GM18499 (cell line): Measurements from ENCODE around the gene KRT34.
"Not testable (repeated sequence)": the region's sequence is repeated elsewhere in the genome, so short reads cannot be mapped to it uniquely, and the experiment has no call there.

ENCODE experiments used
- ATAC-seq: cut with Tn5 transposase; IDR thresholded peaks from one replicate; pipeline ENCODE4 v1.9.1; 2021; ENCODE audit warnings: moderate number of reproducible peaks; ENCODE audit not compliant: insufficient read depth, unreplicated experiment

Gene KRT34

GRCh38 chr17:41369023-41369422 lies 13.1 kb downstream of the KRT34 start:
- ATAC-seq: no peak

- ATAC-seq: no peak
Measured at GRCh38 chr17:41367426-41368075, 14.6 kb downstream of the KRT34 start.

- ATAC-seq: no peak
Measured at GRCh38 chr17:41366070-41366469, 16.0 kb downstream of the KRT34 start.

- ATAC-seq: no peak
Measured at GRCh38 chr17:41363881-41364280, 18.2 kb downstream of the KRT34 start.

- no peak for ATAC-seq
Measured at GRCh38 chr17:41360296-41360995, 21.7 kb downstream of the KRT34 start.

GRCh38 chr17:41354536-41354935 lies 27.6 kb downstream of the KRT34 start:
- no peak for ATAC-seq

GRCh38 chr17:41352597-41353366 lies 29.3 kb downstream of the KRT34 start:
- ATAC-seq: no peak

GRCh38 chr17:41351177-41351576 lies 30.9 kb downstream of the KRT34 start:
- ATAC-seq: no peak

GRCh38 chr17:41350381-41350878 lies 31.7 kb downstream of the KRT34 start, which contains the start of gene KRT33A:
KRT33A (minus strand) TSS chr17:41350828; CDS start chr17:41350767, 61 bp downstream.
- not testable (repeated sequence) for ATAC-seq

GRCh38 chr17:41347869-41348760 lies 34.0 kb downstream of the KRT34 start:
- no peak for ATAC-seq

GRCh38 chr17:41346421-41346820 lies 35.7 kb downstream of the KRT34 start:
- ATAC-seq: not testable (repeated sequence)

GRCh38 chr17:41345992-41346391 lies 36.1 kb downstream of the KRT34 start:
- ATAC-seq: no peak

- ATAC-seq: no peak
Measured at GRCh38 chr17:41343029-41343428, 39.1 kb downstream of the KRT34 start.

GRCh38 chr17:41340934-41341861 lies 40.9 kb downstream of the KRT34 start:
- no peak for ATAC-seq

GRCh38 chr17:41340494-41340893 lies 41.6 kb downstream of the KRT34 start:
- ATAC-seq: no peak

GRCh38 chr17:41339571-41340172 lies 42.4 kb downstream of the KRT34 start:
- ATAC-seq: no peak

- ATAC-seq: no peak
Measured at GRCh38 chr17:41338961-41339485, 43.1 kb downstream of the KRT34 start.

- ATAC-seq: no peak
Measured at GRCh38 chr17:41335747-41336146, 46.4 kb downstream of the KRT34 start.
